ENCODE measurements around the gene RNF151. TPM values are rescaled to one million over a fixed set of nuclear protein-coding genes. Genes with fewer than 3 reads are reported as not detected.

Gene RNF151
- total and polyA plus RNA-seq, 2 of the 13 experiments (the other 11 are each of a cell fraction or from before 2014, with no cell fraction given) = not detected

DNA sequence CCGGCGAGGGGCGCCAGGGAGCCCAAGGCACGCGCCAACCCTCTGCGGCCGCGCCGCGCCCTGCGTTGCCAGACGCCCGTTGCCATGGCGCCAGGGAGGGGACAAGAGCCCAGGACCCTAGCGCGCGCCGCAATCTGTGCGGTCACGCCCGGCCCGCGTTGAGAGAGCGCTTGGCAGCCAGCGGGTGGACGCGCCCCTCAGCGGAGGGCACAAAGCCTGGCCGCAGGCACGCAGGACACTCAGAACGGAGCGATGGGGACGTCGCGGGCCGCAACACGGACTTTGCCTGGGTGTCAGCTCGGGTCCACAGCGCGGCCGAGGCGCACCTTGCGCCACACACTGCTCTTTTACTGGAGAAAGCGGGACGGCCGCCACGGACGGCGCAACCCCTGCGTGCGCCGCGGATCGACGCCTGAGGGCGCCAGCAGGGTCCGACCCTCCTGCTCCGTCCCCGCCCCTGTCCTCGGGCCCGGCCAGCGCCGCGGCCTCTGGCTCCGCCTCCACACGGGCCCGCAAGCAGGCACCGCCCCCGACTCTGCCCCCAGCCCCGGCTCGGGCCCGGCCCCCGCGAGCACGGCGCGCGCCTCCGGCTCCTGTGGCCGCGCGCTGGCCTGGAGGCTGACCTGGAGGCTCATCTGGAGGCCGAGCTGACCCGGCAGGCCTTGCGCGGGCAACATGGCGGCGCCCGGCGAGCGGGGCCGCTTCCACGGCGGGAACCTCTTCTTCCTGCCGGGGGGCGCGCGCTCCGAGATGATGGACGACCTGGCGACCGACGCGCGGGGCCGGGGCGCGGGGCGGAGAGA, 17.1 kb downstream of the RNF151 start, which contains the start of gene GFER (continued):
- TF ChIP-seq, protein P1, sequence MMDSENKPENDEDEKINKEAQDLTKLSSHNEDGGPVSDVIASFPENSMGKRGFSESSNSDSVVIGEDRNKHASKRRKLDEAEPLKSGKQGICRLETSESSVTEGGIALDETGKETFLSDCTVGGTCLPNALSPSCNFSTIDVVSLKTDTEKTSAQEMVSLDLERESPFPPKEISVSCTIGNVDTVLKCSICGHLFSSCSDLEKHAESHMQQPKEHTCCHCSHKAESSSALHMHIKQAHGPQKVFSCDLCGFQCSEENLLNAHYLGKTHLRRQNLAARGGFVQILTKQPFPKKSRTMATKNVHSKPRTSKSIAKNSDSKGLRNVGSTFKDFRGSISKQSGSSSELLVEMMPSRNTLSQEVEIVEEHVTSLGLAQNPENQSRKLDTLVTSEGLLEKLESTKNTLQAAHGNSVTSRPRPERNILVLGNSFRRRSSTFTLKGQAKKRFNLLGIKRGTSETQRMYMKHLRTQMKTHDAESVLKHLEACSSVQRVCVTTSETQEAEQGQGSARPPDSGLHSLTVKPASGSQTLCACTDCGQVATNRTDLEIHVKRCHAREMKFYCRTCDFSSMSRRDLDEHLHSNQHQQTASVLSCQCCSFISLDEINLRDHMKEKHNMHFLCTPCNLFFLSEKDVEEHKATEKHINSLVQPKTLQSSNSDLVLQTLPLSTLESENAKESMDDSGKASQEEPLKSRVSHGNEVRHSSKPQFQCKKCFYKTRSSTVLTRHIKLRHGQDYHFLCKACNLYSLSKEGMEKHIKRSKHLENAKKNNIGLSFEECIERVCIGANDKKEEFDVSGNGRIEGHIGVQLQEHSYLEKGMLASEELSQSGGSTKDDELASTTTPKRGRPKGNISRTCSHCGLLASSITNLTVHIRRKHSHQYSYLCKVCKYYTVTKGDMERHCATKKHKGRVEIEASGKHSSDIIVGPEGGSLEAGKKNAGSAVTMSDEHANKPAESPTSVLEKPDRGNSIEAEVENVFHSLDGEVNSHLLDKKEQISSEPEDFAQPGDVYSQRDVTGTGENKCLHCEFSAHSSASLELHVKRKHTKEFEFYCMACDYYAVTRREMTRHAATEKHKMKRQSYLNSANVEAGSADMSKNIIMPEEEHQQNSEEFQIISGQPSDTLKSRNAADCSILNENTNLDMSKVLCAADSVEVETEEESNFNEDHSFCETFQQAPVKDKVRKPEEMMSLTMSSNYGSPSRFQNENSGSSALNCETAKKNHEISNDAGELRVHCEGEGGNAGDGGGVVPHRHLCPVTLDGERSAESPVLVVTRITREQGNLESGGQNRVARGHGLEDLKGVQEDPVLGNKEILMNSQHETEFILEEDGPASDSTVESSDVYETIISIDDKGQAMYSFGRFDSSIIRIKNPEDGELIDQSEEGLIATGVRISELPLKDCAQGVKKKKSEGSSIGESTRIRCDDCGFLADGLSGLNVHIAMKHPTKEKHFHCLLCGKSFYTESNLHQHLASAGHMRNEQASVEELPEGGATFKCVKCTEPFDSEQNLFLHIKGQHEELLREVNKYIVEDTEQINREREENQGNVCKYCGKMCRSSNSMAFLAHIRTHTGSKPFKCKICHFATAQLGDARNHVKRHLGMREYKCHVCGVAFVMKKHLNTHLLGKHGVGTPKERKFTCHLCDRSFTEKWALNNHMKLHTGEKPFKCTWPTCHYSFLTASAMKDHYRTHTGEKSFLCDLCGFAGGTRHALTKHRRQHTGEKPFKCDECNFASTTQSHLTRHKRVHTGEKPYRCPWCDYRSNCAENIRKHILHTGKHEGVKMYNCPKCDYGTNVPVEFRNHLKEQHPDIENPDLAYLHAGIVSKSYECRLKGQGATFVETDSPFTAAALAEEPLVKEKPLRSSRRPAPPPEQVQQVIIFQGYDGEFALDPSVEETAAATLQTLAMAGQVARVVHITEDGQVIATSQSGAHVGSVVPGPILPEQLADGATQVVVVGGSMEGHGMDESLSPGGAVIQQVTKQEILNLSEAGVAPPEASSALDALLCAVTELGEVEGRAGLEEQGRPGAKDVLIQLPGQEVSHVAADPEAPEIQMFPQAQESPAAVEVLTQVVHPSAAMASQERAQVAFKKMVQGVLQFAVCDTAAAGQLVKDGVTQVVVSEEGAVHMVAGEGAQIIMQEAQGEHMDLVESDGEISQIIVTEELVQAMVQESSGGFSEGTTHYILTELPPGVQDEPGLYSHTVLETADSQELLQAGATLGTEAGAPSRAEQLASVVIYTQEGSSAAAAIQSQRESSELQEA (CRISPR knock-in tag; IDR thresholded peaks at IDR 0.05; ENCODE audit: not compliant biosample characterization) = peak; percentile 68
- TF ChIP-seq ZNF782 (CRISPR knock-in tag; IDR thresholded peaks at IDR 0.05; ENCODE audit: borderline replicate concordance) (peak; percentile 65; the same call in 1 of the 2 replicates), TMF1 (CRISPR knock-in tag; IDR thresholded peaks at IDR 0.05; ENCODE audit: low read depth) (peak; percentile 23), ASH2L (IDR thresholded peaks at IDR 0.05; ENCODE audit: insufficient read length, low read depth, low read length) (no peak), POLR2AphosphoS5 (IDR thresholded peaks at IDR 0.05; ENCODE audit: low read depth, low read length) (peak; percentile 12; the same call in 1 of the 2 replicates), KDM1A (CRISPR knock-in tag; IDR thresholded peaks at IDR 0.05) (no peak), U2AF2 (IDR thresholded peaks at IDR 0.05; ENCODE audit: low read depth, low read length) (0 out of 2 replicates have a peak, but pooled peaks have one; percentile 76), ZNF550 (CRISPR knock-in tag; IDR thresholded peaks at IDR 0.05; ENCODE audit: borderline replicate concordance) (no peak), ZNF766 (CRISPR knock-in tag; IDR thresholded peaks at IDR 0.05; ENCODE audit: borderline replicate concordance) (peak; percentile 23; the same call in 1 of the 2 replicates), KDM5A (IDR thresholded peaks at IDR 0.05; ENCODE audit: borderline replicate concordance, low read length) (peak; percentile 74), POLR2A (IDR thresholded peaks at IDR 0.05; ENCODE audit: insufficient read depth in 1 of 2, low read depth in 2 of 2, low read length in 2 of 2) (peak; percentile 58 to 63), ZNF264 (CRISPR knock-in tag; IDR thresholded peaks at IDR 0.05) (peak; percentile 25; the same call in 1 of the 2 replicates), AGO1 (IDR thresholded peaks at IDR 0.05; ENCODE audit: low read depth, low read length, poor library complexity, severe bottlenecking) (peak; percentile 97)
- TF ChIP-seq, protein P2, sequence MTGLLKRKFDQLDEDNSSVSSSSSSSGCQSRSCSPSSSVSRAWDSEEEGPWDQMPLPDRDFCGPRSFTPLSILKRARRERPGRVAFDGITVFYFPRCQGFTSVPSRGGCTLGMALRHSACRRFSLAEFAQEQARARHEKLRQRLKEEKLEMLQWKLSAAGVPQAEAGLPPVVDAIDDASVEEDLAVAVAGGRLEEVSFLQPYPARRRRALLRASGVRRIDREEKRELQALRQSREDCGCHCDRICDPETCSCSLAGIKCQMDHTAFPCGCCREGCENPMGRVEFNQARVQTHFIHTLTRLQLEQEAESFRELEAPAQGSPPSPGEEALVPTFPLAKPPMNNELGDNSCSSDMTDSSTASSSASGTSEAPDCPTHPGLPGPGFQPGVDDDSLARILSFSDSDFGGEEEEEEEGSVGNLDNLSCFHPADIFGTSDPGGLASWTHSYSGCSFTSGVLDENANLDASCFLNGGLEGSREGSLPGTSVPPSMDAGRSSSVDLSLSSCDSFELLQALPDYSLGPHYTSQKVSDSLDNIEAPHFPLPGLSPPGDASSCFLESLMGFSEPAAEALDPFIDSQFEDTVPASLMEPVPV (CRISPR knock-in tag; IDR thresholded peaks at IDR 0.05) = peak; percentile 10; the same call in 1 of the 2 replicates
- TF ChIP-seq, protein P3, sequence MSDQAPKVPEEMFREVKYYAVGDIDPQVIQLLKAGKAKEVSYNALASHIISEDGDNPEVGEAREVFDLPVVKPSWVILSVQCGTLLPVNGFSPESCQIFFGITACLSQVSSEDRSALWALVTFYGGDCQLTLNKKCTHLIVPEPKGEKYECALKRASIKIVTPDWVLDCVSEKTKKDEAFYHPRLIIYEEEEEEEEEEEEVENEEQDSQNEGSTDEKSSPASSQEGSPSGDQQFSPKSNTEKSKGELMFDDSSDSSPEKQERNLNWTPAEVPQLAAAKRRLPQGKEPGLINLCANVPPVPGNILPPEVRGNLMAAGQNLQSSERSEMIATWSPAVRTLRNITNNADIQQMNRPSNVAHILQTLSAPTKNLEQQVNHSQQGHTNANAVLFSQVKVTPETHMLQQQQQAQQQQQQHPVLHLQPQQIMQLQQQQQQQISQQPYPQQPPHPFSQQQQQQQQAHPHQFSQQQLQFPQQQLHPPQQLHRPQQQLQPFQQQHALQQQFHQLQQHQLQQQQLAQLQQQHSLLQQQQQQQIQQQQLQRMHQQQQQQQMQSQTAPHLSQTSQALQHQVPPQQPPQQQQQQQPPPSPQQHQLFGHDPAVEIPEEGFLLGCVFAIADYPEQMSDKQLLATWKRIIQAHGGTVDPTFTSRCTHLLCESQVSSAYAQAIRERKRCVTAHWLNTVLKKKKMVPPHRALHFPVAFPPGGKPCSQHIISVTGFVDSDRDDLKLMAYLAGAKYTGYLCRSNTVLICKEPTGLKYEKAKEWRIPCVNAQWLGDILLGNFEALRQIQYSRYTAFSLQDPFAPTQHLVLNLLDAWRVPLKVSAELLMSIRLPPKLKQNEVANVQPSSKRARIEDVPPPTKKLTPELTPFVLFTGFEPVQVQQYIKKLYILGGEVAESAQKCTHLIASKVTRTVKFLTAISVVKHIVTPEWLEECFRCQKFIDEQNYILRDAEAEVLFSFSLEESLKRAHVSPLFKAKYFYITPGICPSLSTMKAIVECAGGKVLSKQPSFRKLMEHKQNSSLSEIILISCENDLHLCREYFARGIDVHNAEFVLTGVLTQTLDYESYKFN (CRISPR knock-in tag; conservative IDR thresholded peaks at IDR 0.05) = peak; percentile 48; the same call in 1 of the 2 replicates

All from HepG2 (cell line).